ENCODE data around the gene LTV1.

DNA sequence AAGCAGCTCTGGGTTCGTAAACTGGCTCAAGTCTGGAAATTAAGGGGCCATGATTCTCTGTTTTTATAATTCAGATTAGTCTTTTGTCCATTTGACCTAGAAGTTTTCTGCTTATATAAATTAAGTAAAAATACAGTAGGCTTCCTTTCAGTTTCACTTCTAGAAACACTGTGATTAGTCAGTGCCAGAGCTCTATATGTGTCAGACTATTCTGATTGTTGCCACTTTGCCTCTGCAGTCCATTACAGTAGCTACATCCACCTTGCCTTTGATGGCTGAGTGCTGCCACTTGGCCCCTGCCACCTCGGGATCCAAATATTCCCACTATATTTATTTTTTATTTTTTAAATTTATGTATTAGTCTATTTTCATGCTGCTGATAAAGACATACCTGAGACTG lies 29.1 kb downstream of the LTV1 start:
- no peak for TF ChIP-seq RCOR1 (IDR thresholded peaks at IDR 0.05; ENCODE audit: insufficient replicate concordance, low read length)
- TF ChIP-seq, protein P1, sequence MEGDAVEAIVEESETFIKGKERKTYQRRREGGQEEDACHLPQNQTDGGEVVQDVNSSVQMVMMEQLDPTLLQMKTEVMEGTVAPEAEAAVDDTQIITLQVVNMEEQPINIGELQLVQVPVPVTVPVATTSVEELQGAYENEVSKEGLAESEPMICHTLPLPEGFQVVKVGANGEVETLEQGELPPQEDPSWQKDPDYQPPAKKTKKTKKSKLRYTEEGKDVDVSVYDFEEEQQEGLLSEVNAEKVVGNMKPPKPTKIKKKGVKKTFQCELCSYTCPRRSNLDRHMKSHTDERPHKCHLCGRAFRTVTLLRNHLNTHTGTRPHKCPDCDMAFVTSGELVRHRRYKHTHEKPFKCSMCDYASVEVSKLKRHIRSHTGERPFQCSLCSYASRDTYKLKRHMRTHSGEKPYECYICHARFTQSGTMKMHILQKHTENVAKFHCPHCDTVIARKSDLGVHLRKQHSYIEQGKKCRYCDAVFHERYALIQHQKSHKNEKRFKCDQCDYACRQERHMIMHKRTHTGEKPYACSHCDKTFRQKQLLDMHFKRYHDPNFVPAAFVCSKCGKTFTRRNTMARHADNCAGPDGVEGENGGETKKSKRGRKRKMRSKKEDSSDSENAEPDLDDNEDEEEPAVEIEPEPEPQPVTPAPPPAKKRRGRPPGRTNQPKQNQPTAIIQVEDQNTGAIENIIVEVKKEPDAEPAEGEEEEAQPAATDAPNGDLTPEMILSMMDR (conservative IDR thresholded peaks at IDR 0.05; ENCODE audit: low read depth, low read length) = no peak

Measured in IMR-90 (cell line).